Measurements from ENCODE around the gene CD207. TPM values are rescaled to one million over a fixed set of nuclear protein-coding genes. Genes with fewer than 3 reads are reported as not detected.

CD207 gene
- total and polyA plus RNA-seq, 2 of the 8 experiments (the other 6 are each of a cell fraction or from before 2014, with no cell fraction given): not detected

GRCh38 chr2:70842401-70842800 lies 6.8 kb upstream of the CD207 start (continued):
- no peak for TF ChIP-seq CHD7 (IDR thresholded peaks at IDR 0.05; ENCODE audit: insufficient replicate concordance, low read length)
- TF ChIP-seq TBP (IDR thresholded peaks at IDR 0.05; ENCODE audit: low read depth, low read length): no peak
- TF ChIP-seq RBBP5 (IDR thresholded peaks at IDR 0.05; ENCODE audit: borderline replicate concordance, low read depth, low read length): peak; percentile 52; the same call in 1 of the 2 replicates

Data from H1 (cell line).